ENCODE measurements around the gene WNT3. TPM values are rescaled to one million over a fixed set of nuclear protein-coding genes. Genes with fewer than 3 reads are reported as not detected.

The WNT3 gene
- total and polyA plus RNA-seq, 10 of the 15 experiments (the other 5 are each of a cell fraction or from before 2014, with no cell fraction given), result 0.01 to 0.03 TPM; not detected in 8

GRCh38 chr17:46820592-46821450 lies 2.3 kb upstream of the WNT3 start (continued):
- TF ChIP-seq SUZ12 (IDR thresholded peaks at IDR 0.05; ENCODE audit: unreplicated experiment), result no peak
- no peak for TF ChIP-seq CTCF (IDR thresholded peaks at IDR 0.05 in 2 of 3, conservative IDR thresholded peaks at IDR 0.05 in 1 of 3; ENCODE audit: control insufficient read depth in 2 of 3, extremely low read depth in 1 of 3, insufficient read depth in 1 of 3, low read depth in 3 of 3, low read length in 3 of 3)
- TF ChIP-seq ZNF217 (IDR thresholded peaks at IDR 0.05), result no peak
- no peak for TF ChIP-seq NR2C1 (IDR thresholded peaks at IDR 0.05)
- TF ChIP-seq BCL11A (IDR thresholded peaks at IDR 0.05; ENCODE audit: low read depth, low read length), result no peak

DNA sequence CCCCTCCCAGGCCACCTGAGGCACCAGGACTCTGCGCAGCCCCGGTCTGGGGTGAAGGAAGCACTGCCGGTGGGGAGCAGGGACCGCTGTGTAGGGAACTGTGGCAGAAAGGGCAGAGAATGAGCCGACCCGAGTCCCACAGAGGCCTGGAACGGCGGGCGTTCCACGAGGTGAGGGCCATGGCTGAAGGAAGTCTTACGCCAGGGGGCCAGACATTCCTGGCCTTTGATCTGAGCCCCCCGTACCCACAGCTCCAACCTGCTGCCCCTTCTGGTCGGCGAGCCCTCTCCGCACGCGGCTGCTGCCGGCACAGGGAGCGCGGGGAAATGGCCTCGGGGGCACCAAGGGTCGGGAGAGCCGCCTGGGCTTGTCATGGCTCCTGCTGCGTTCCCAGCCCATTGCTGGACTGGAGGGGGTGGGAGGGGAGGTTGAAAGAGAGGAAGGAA lies 1.4 kb upstream of the WNT3 start:
- H3K27me3 ChIP-seq (replicated peaks in 1 of 2; ENCODE audit: control insufficient read depth in 2 of 2, insufficient read depth in 2 of 2, low read length in 1 of 2), result peaks cover 22 to 32% of the 10 kb centered on the region in 2 experiments
- intact Hi-C loops (cut with micrococcal nuclease; ENCODE audit: unreplicated experiment), result loop anchor here (10.0 kb wide), 1 partner anchor 55 kb away; no protein-coding TSS in a partner anchor
- CTCF ChIA-PET, result no interaction called here

More for the DNA sequence above, 1.4 kb upstream of the WNT3 start:
- Histone ChIP-seq H3K79me2 (ENCODE audit: control insufficient read depth, insufficient read depth, low read length) (no peaks in the 10 kb centered on the region), H3K27ac (ENCODE audit: control insufficient read depth, insufficient read depth) (no peak overlapping the region), H3K36me3 (ENCODE audit: control insufficient read depth in 2 of 2, insufficient read depth in 2 of 2, low read length in 1 of 2) (no peaks in the 10 kb centered on the region), H3K4me1 (ENCODE audit: control insufficient read depth, insufficient read depth, low read length) (no peaks in the 10 kb centered on the region), H2AFZ (ENCODE audit: control insufficient read depth, low read depth, low read length) (no peak overlapping the region), H3K9ac (ENCODE audit: control insufficient read depth, insufficient read depth, low read length) (no peak overlapping the region), H3K9me3 (replicated peaks; ENCODE audit: control insufficient read depth, insufficient read depth, low read length) (no peaks in the 10 kb centered on the region), H3K4me3 (no peak overlapping the region), H3K4me2 (ENCODE audit: control insufficient read depth, insufficient read depth) (0 out of 2 replicates have a peak overlapping the region, but pooled peaks have one; percentile 9), H4K20me1 (ENCODE audit: control insufficient read depth, insufficient read depth) (no peaks in the 10 kb centered on the region)
- DNase-seq (ENCODE audit: low read depth, low spot score) (no peak), ATAC-seq (no peak), FAIRE-seq (no peak)
- ChIA-PET SMC1A (ENCODE audit: uncharacterized antibody, unreplicated experiment) (no interaction called here), RAD21 (ENCODE audit: unreplicated experiment) (no interaction called here), POLR2A (no interaction called here)
- in situ Hi-C loops (cut with MboI), result no loop called here
- TF ChIP-seq POLR2A (IDR thresholded peaks at IDR 0.05; ENCODE audit: low read depth, low read length) (no peak), SUZ12 (IDR thresholded peaks at IDR 0.05; ENCODE audit: unreplicated experiment) (peak; percentile 58)
- WGBS (ENCODE audit: insufficient coverage, insufficient replicate concordance, low lambda C conversion rate, missing lambda C conversion rate), result 18% methylated on average over 24 of the region's 24 CpGs
- no TSS peak for BruUV-seq (replicated peaks)

All from GM12878 (cell line).